ENCODE results near the gene SEPTIN5.
"Not testable (repeated sequence)": the region's sequence is repeated elsewhere in the genome, so short reads cannot be mapped to it uniquely, and the experiment has no call there.

SEPTIN5 gene

DNA sequence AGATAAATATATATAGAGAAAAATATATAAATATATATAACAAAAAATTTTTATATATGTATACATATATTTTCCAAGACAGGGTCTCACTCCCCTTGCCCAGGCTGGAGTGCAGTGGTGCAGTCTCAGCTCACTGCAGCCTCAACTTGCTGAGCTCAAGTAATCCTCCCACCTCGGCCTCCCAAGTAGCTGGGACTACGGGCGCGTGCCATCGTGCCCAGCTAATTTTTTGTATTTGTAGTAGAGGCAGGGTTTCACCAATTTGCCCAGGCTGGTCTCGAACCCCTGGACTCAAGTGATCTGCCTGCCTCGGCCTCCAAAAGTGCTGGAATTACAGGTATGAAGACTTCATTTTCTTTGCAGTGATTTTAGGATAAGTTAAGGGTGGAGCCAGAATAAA is 38.9 kb upstream of the SEPTIN5 start:
- H3K4me1 Mint-ChIP-seq: no peaks in the 10 kb centered on the region
- H3K27ac Mint-ChIP-seq: no peak overlapping the region
- H3K4me3 Mint-ChIP-seq: no peak overlapping the region
- no peaks in the 10 kb centered on the region for H3K36me3 Mint-ChIP-seq
- no peaks in the 10 kb centered on the region for H3K9me3 Mint-ChIP-seq
- DNase-seq (ENCODE audit: low spot score in 2 of 2) (no peak), ATAC-seq (no peak)

- DNase-seq (ENCODE audit: low spot score in 2 of 2); H3K36me3 Mint-ChIP-seq; ATAC-seq; H3K27ac Mint-ChIP-seq; H3K4me1 Mint-ChIP-seq; H3K4me3 Mint-ChIP-seq; H3K9me3 Mint-ChIP-seq: not testable (repeated sequence)
These were observed 37.9 kb upstream of the SEPTIN5 start for GRCh38 chr22:19676437-19676836.

- no peak overlapping the region for H3K4me3 Mint-ChIP-seq
- H3K4me1 Mint-ChIP-seq: no peaks in the 10 kb centered on the region
- no peak overlapping the region for H3K27ac Mint-ChIP-seq
- no peaks in the 10 kb centered on the region for H3K9me3 Mint-ChIP-seq
- DNase-seq (ENCODE audit: low spot score in 2 of 2) (no peak), ATAC-seq (no peak)
- H3K36me3 Mint-ChIP-seq: no peaks in the 10 kb centered on the region
These were observed 35.3 kb upstream of the SEPTIN5 start for GRCh38 chr22:19678949-19679521.

- DNase-seq (ENCODE audit: low spot score in 2 of 2) (peak; percentile 29 to 61), ATAC-seq (peak; percentile 47)
- H3K36me3 Mint-ChIP-seq: no peaks in the 10 kb centered on the region
- H3K4me1 Mint-ChIP-seq: no peaks in the 10 kb centered on the region
- no peaks in the 10 kb centered on the region for H3K9me3 Mint-ChIP-seq
- no peak overlapping the region for H3K27ac Mint-ChIP-seq
- no peak overlapping the region for H3K4me3 Mint-ChIP-seq
These were observed 34.7 kb upstream of the SEPTIN5 start for GRCh38 chr22:19679522-19680101.

DNA sequence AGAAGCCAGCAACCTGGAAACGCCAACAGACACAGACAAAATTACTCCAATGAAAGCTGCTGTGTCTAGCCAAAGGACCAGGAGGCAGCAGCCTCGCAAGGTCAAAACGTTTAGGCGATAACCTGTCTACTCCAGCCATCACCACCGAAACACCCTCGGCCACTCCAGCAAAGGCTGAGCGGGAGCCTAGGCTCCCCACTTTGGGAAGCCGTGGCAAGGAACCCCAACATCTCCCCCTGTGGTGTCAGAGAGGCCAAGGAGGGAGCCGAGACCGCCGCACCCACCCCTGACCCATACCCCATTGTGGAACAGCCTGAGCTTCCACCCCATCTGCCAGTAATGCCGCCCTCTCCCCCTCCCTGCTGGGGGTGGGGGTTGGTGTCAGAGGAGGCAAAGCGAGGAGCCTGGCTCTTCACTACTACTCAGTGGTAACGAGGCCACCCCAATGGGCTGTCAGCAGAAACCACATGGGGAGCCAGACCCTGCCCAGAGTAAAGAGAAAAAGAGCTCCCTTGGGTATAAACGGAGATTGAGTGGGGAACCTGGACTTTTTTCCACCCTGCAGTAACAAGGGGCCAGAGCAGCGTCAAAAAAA is 33.9 kb upstream of the SEPTIN5 start:
- no peaks in the 10 kb centered on the region for H3K4me1 Mint-ChIP-seq
- ATAC-seq (no peak), DNase-seq (ENCODE audit: low spot score in 2 of 2) (no peak)
- no peaks in the 10 kb centered on the region for H3K9me3 Mint-ChIP-seq
- H3K27ac Mint-ChIP-seq: no peak overlapping the region
- H3K36me3 Mint-ChIP-seq: no peaks in the 10 kb centered on the region
- H3K4me3 Mint-ChIP-seq: no peak overlapping the region

DNA sequence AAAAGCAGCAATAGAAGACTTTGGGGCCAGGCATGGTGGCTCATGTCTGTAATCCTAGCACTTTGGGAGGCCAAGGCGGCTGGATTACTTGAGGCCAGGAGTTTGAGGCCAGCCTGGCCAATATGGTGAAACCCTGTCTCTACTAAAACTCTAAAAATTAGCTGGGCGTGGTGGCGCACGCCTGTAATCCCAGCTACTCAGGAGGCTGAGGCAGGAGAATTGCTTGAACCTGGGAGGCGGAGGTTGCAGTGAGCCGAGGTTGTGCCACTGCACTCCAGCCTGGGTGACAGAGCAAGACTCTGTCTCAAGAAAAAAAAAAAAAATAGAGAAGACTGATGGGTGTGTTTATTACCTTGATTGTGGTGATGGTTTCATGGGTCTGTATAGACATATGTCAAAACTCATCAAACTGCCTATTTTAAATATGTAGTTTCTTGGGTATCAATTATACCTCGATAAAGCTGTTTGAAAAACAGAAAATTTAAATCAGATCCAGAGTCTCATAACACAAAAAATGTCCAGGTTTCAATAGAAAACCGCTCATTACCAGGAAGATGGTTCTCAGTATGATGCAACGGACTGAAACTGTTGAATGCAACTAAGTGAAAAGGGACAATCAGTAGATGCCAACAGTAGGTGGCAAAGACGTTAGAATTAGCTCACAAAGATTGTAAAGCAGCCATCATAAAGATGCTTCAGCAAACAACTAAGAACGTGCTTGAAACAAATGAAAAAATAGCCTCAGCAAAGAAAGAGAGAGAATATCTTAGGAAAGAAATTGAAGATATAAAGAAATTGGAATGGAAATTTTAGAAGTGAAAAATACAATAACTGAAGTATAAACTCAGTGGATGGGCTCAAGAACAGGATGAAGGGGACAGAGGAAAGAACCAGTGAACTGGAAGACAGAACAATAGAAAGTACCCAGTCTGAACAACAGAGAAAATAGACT is 33.1 kb upstream of the SEPTIN5 start:
- no peak overlapping the region for H3K27ac Mint-ChIP-seq
- ATAC-seq: no peak
- H3K4me1 Mint-ChIP-seq: no peaks in the 10 kb centered on the region

GRCh38 chr22:19681863-19682245 is 32.4 kb upstream of the SEPTIN5 start:
- no peaks in the 10 kb centered on the region for H3K36me3 Mint-ChIP-seq
- H3K9me3 Mint-ChIP-seq: no peaks in the 10 kb centered on the region
- ATAC-seq: no peak
- DNase-seq (ENCODE audit: low spot score in 2 of 2): no peak
- H3K27ac Mint-ChIP-seq: no peak overlapping the region
- H3K4me3 Mint-ChIP-seq: no peak overlapping the region
- no peaks in the 10 kb centered on the region for H3K4me1 Mint-ChIP-seq

More for the DNA sequence above, 33.1 kb upstream of the SEPTIN5 start:
- no peaks in the 10 kb centered on the region for H3K9me3 Mint-ChIP-seq
- no peak overlapping the region for H3K4me3 Mint-ChIP-seq
- no peak for DNase-seq (ENCODE audit: low spot score in 2 of 2)
- no peaks in the 10 kb centered on the region for H3K36me3 Mint-ChIP-seq

- H3K27ac Mint-ChIP-seq: no peak overlapping the region
- H3K36me3 Mint-ChIP-seq: no peaks in the 10 kb centered on the region
- DNase-seq (ENCODE audit: low spot score in 2 of 2) (no peak), ATAC-seq (no peak)
- H3K4me1 Mint-ChIP-seq: no peaks in the 10 kb centered on the region
- no peaks in the 10 kb centered on the region for H3K9me3 Mint-ChIP-seq
- H3K4me3 Mint-ChIP-seq: no peak overlapping the region
These were observed 27.4 kb upstream of the SEPTIN5 start for GRCh38 chr22:19686946-19687345.

- no peak for DNase-seq (ENCODE audit: low spot score in 2 of 2)
- Mint-ChIP-seq H3K9me3 (no peaks in the 10 kb centered on the region), H3K4me3 (no peak overlapping the region), H3K27ac (no peak overlapping the region), H3K4me1 (no peaks in the 10 kb centered on the region), H3K36me3 (no peaks in the 10 kb centered on the region)
- peak; percentile 26 for ATAC-seq
These were observed 26.6 kb upstream of the SEPTIN5 start for GRCh38 chr22:19687561-19688300.

DNA sequence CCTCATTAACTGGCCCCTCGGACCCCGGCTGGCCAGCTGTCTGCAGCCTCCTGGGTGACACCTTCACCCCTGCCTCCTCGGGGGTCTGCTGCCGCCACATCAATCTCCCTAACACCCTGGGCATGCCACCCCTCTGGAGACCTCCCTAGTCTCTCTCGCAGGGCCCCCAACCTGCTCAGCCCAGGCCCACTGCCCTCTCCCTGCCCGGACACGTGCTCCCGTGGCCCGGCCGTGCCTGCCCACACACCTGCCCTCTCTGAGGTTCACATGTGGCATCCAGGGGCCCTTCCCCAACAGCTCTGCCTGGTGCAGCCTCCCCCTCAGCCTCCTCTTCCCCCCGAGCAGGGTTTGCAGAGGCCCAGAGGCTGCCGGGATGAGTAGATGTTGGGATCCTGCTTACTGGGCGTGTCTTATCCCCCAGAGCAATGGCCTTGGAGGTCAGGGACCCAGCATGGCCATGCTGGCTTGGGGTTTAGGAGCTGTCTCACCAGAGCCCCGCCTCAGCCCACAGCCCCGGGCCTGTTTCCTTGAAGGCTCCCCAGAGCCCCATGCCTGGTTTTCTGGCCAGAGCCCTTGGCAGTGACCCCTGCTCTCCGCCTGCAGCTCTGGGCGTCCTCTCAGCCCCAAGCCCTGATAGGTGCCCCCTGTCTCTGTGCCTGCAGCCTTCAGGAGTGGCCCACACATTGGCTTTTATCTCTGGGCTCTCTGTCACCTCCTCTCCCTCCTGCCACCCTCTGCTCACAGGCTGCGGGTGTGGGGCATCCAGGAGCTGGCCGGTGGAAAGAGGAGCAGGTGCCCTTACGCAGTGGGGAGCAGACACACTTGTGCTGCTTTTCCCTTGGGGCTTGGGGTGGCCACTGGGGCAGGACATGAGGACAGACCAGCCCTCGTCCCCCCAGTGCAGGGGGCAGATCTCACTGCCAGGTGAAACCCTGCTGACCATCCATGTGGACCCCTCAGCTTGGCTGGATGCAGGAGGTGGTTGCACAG is 25.7 kb upstream of the SEPTIN5 start:
- Mint-ChIP-seq H3K4me3 (no peak overlapping the region), H3K27ac (no peak overlapping the region), H3K9me3 (no peaks in the 10 kb centered on the region), H3K36me3 (no peaks in the 10 kb centered on the region), H3K4me1 (no peaks in the 10 kb centered on the region)
- ATAC-seq: peak; percentile 40
- no peak for DNase-seq (ENCODE audit: low spot score in 2 of 2)

- DNase-seq (ENCODE audit: low spot score in 2 of 2) (no peak), ATAC-seq (peak; percentile 38)
- H3K4me1 Mint-ChIP-seq: no peaks in the 10 kb centered on the region
- no peak overlapping the region for H3K27ac Mint-ChIP-seq
- no peak overlapping the region for H3K4me3 Mint-ChIP-seq
- H3K36me3 Mint-ChIP-seq: no peaks in the 10 kb centered on the region
- H3K9me3 Mint-ChIP-seq: no peaks in the 10 kb centered on the region
These were observed 24.9 kb upstream of the SEPTIN5 start for GRCh38 chr22:19689408-19689807.

- H3K4me3 Mint-ChIP-seq: no peak overlapping the region
- no peaks in the 10 kb centered on the region for H3K4me1 Mint-ChIP-seq
- no peaks in the 10 kb centered on the region for H3K36me3 Mint-ChIP-seq
- no peak for DNase-seq (ENCODE audit: low spot score in 2 of 2)
- no peaks in the 10 kb centered on the region for H3K9me3 Mint-ChIP-seq
- no peak overlapping the region for H3K27ac Mint-ChIP-seq
- ATAC-seq: no peak
These were observed 23.1 kb upstream of the SEPTIN5 start for GRCh38 chr22:19691007-19691720.

DNA sequence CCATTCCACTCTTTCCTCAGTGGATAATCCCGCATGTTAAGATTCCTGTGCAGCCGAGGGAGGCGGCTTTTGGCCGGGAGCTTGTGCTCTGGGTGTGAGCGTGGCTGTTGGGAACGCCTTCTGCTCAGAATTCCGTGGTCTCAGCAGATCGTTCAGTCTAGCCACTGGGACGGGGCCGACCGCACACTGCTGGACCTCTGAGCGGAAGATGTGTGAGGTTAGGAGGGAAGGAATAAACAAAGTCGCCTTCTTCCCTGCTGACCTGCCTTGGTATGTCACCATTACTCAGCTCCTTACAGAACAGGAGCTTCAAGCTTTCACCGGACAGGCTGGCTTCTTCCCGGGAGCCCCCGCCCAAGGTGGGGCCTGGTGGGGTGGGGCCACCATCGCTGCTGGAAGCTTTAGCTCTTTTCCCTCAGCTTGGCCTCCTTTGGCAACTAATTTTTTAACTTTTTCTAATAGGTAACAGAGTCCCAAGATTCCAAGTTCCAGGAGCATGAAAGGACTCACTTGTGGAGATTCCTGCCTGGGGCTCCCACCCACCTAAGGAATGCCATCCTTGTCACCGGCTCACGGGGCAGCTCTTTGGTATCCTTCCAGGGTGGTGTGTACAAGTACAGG is 22.5 kb upstream of the SEPTIN5 start:
- DNase-seq (ENCODE audit: low spot score in 2 of 2) (no peak), ATAC-seq (no peak)
- Mint-ChIP-seq H3K27ac (no peak overlapping the region), H3K4me1 (no peaks in the 10 kb centered on the region), H3K36me3 (no peaks in the 10 kb centered on the region), H3K4me3 (no peak overlapping the region), H3K9me3 (no peaks in the 10 kb centered on the region)
